Aorta (tissue), 5 donors: Measurements from ENCODE around the gene DEFB112. TPM values are rescaled to one million over a fixed set of nuclear protein-coding genes. Genes with fewer than 3 reads are reported as not detected.

Experiments used
- ATAC-seq: fragments of 200-7000 bp; cut with Tn5 transposase; one replicate; pipeline ENCODE4 v1.9.1; 2022; ENCODE audit warnings: moderate library complexity; ENCODE audit not compliant: low FRiP score
- DNase-seq, 2 donors: peaks; one replicate each; pipeline ENCODE4 v3.0.0-alpha.2; 2020
- H3K27ac ChIP-seq, 2 donors: one replicate each; pipeline ENCODE4 v1.5.1; 2013; ENCODE audit warnings: low read length in 2 of 2, mild to moderate bottlenecking in 2 of 2, moderate library complexity in 2 of 2, control low read depth in 1 of 2, inconsistent platforms in 1 of 2, low read depth in 1 of 2
- H3K27me3 ChIP-seq, 2 donors: one replicate each; pipeline ENCODE4 v1.6.1; 2013; ENCODE audit warnings: control low read depth in 1 of 2, low read length in 1 of 2, mild to moderate bottlenecking in 1 of 2, moderate library complexity in 1 of 2; ENCODE audit not compliant: insufficient read depth in 2 of 2, control insufficient read depth in 1 of 2
- H3K36me3 ChIP-seq, 2 donors: one replicate each; pipeline ENCODE4 v1.6.1; 2013; ENCODE audit warnings: control low read depth in 1 of 2, low read length in 1 of 2, mild to moderate bottlenecking in 1 of 2; ENCODE audit not compliant: insufficient read depth in 2 of 2, control insufficient read depth in 1 of 2
- H3K4me1 ChIP-seq, 2 donors: one replicate each; pipeline ENCODE4 v1.6.1; 2013; ENCODE audit warnings: low read length in 2 of 2, control low read depth in 1 of 2, mild to moderate bottlenecking in 1 of 2, moderate library complexity in 1 of 2; ENCODE audit not compliant: insufficient read depth in 2 of 2, control insufficient read depth in 1 of 2
- H3K4me3 ChIP-seq, 2 donors: one replicate each; pipeline ENCODE4 v1.5.1; 2013; ENCODE audit warnings: low read length in 2 of 2, control low read depth in 1 of 2, mild to moderate bottlenecking in 1 of 2
- H3K9me3 ChIP-seq: one replicate; pipeline ENCODE4 v1.6.1; 2013; ENCODE audit warnings: mild to moderate bottlenecking, low read length; ENCODE audit not compliant: control insufficient read depth
- WGBS, 2 donors: extraction: QIAGEN DNeasy Blood & Tissue Kit; methylation state at CpG; one replicate each; pipeline ENCODE4 v1.1.7; 2013; 5-methylcytosine and 5-hydroxymethylcytosine counted together
- intact Hi-C, 2 donors: fragments of 100-400 bp; cut with DNase I; formaldehyde crosslinking; loops; one replicate each; pipeline versions ENCODE4 v1.14.2 to v1.15.0; 2022
- polyA plus RNA-seq, 2 donors: library from polyadenylated mRNA; stranded (reverse); fragments of 200-250 nt; gene quantifications; one replicate each; pipeline ENCODE4 v1.2.3, GENCODE V29; 2013
- total RNA-seq, 2 donors: library from RNA; stranded (reverse); fragmentation: NEBNext Ultra II Directional; extraction: Animal tissue kit (Norgen Biotek cat#: 25700); gene quantifications; one replicate each; pipeline ENCODE4 v1.2.1, GENCODE V29; 2021
- donor health status: healthy with polysubstance abuse.
- donor health status: Bipolar disorder and iron deficiency.
- donor health status: DM: no; HTN: no; CAD: no.
- donor health status: DM: no; HTN: no; CAD: no.
- donor health status: DM: yes; HTN: yes; CAD: no.

Gene DEFB112
- total and polyA plus RNA-seq, 4 donors, result not detected

DNA sequence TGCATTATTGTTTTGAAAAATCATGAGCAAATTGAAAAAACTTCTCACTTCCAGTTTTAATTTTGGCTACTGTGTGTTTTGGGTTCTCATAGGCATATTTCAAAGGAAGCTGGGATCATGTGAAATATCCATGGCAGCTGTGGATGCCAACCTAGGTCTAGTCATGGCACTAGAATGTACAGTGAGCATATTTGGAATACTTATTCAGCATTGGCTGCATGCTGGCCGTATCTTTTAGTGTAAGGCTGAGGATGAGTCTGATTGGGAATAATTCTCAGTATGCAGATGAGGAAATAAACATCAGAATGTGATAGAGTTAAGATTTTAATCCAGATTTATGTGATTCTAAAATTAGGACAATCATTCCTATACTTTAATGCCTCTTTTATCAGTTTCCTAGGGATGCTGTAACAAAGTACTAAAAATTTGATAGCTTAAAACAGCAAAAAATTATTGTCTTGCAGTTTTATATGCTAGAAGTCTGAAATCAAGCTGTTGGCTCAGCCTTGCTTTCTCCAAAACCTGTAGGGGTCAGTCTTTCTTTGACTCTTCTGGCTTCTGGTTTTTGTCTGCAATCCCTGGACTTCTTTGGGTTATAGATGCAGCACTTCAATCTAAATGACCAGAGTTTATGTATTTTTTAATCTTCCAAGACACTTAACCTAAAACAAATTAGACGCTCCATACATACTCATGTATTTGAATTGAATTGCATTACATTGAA is 37.7 kb upstream of the DEFB112 start:
- DNase-seq (no peak), ATAC-seq (no peak)
- Histone ChIP-seq H3K27ac (no peak overlapping the region), H3K27me3 (no peaks in the 10 kb centered on the region), H3K4me3 (no peak overlapping the region), H3K4me1 (no peaks in the 10 kb centered on the region), H3K9me3 (no peaks in the 10 kb centered on the region), H3K36me3 (no peaks in the 10 kb centered on the region)
- 45 to 50% methylated on average over 2 of the region's 2 CpGs for WGBS, 2 donors
- intact Hi-C loops, result no loop called here

DNA sequence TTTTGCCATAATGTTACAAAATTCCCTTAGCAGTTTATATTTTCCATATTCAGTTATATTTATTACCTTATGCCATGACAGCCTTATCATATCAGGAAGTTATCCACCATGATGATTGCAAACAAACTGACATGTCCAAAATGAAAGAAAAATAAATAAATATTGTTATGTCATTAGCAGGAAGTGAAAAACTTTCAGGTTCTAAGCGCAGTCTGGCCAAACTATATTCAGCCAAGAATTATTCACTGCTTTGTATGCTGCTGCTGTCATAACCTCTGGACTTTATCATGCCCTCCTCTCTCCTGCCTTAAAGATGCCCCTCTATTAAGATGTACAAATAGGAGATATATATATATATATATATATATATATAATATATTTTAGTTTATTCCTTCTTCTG is 27.7 kb upstream of the DEFB112 start:
- DNase-seq, result no peak
- H3K27ac ChIP-seq, result no peak overlapping the region
- intact Hi-C loops, result no loop called here
- H3K27me3 ChIP-seq, result no peaks in the 10 kb centered on the region
- no peaks in the 10 kb centered on the region for H3K4me1 ChIP-seq
- no peak overlapping the region for H3K4me3 ChIP-seq
- 0% methylated on average over 1 of the region's 1 CpG for WGBS, 2 donors
- ATAC-seq, result no peak
- H3K36me3 ChIP-seq, result no peaks in the 10 kb centered on the region
- no peaks in the 10 kb centered on the region for H3K9me3 ChIP-seq

DNA sequence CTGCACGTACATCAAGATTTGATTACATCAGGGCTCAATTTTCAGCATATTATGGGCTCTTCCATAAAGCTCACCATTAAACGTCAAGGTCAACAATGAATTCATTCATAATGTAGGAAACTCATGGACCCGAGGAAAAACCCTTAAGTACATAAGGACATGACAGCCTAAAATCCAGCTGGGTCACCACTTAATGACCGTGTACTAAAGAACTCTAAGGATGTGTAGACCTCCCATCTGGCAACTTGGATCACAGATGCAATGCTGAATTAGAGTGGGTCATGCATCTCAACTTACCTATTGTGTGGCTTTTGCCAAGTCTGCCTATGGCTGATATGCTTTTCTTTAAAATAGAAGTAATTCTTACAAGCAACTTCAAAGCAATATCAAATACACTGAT is 26.7 kb upstream of the DEFB112 start:
- no peaks in the 10 kb centered on the region for H3K27me3 ChIP-seq
- DNase-seq (no peak), ATAC-seq (no peak)
- H3K36me3 ChIP-seq, result no peaks in the 10 kb centered on the region
- H3K4me3 ChIP-seq, result no peak overlapping the region
- no peaks in the 10 kb centered on the region for H3K4me1 ChIP-seq
- H3K9me3 ChIP-seq, result no peaks in the 10 kb centered on the region
- intact Hi-C loops, result no loop called here
- 68 to 70% methylated on average over 4 of the region's 4 CpGs for WGBS, 2 donors
- no peak overlapping the region for H3K27ac ChIP-seq

GRCh38 chr6:50071921-50072320 is 22.2 kb upstream of the DEFB112 start:
- DNase-seq, result no peak
- Histone ChIP-seq H3K4me1 (no peaks in the 10 kb centered on the region), H3K9me3 (no peaks in the 10 kb centered on the region), H3K27ac (no peak overlapping the region), H3K36me3 (no peaks in the 10 kb centered on the region), H3K27me3 (no peaks in the 10 kb centered on the region), H3K4me3 (no peak overlapping the region)
- ATAC-seq, result no peak
- intact Hi-C loops, result no loop called here
- 73 to 93% methylated on average over 1 of the region's 1 CpG for WGBS, 2 donors

GRCh38 chr6:50070101-50070500 is 20.4 kb upstream of the DEFB112 start:
- ATAC-seq (no peak), DNase-seq (no peak)
- H3K4me3 ChIP-seq, result no peak overlapping the region
- H3K36me3 ChIP-seq, result no peaks in the 10 kb centered on the region
- H3K9me3 ChIP-seq, result no peaks in the 10 kb centered on the region
- no peak overlapping the region for H3K27ac ChIP-seq
- intact Hi-C loops, result no loop called here
- WGBS, 2 donors, result 76 to 80% methylated on average over 2 of the region's 2 CpGs
- no peaks in the 10 kb centered on the region for H3K27me3 ChIP-seq
- H3K4me1 ChIP-seq, result no peaks in the 10 kb centered on the region

DNA sequence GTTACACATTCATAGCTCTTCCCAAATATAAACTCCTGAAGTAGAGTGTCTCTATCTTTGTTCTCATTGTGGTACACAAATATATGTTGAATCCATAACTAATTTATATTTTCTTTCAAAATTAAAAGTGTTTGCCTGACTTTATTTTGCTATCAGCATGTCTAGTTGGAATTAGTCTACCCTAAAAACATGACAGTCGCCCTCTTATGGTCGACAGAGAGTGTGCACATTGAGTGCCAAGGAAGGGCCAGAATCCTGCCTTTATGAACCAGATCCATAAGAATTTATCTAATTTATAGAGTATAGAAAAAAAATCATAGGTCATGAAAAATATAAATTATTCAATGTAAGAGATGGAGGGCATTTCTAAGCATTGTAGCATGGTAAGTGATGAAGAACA is 12.3 kb upstream of the DEFB112 start:
- Histone ChIP-seq H3K27me3 (no peaks in the 10 kb centered on the region), H3K36me3 (no peaks in the 10 kb centered on the region), H3K4me1 (no peaks in the 10 kb centered on the region), H3K27ac (no peak overlapping the region), H3K9me3 (no peaks in the 10 kb centered on the region), H3K4me3 (no peak overlapping the region)
- WGBS, 2 donors, result 2 to 5% methylated on average over 2 of the region's 2 CpGs
- intact Hi-C loops, result no loop called here
- ATAC-seq (no peak), DNase-seq (no peak)

DNA sequence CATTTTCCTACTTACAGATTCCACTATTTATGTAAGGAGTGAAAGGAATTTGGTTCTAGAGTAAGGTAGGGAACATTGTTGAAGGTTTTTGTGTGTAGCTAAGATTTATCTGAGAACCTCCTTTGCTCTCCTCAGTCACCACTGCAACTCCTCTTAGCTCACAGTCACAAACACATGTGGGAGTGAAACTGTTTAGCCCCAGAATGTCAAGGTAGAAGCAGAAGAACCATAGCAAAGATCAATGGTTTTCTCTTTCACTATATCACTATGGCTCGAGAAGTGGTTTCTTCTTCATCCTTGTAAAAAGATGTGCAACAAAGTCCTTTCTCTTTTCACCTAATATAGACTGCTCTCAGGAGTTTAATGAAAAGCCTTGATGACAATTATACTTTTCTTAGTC is 6.5 kb upstream of the DEFB112 start:
- intact Hi-C loops, result no loop called here
- no peak for ATAC-seq
- Histone ChIP-seq H3K4me1 (no peaks in the 10 kb centered on the region), H3K36me3 (no peaks in the 10 kb centered on the region), H3K9me3 (no peaks in the 10 kb centered on the region), H3K27me3 (no peaks in the 10 kb centered on the region), H3K27ac (no peak overlapping the region), H3K4me3 (no peak overlapping the region)
- no peak for DNase-seq
- 71 to 74% methylated on average over 1 of the region's 1 CpG for WGBS, 2 donors

- 57 to 69% methylated on average over 3 of the region's 3 CpGs for WGBS, 2 donors
- H3K9me3 ChIP-seq, result no peaks in the 10 kb centered on the region
- ATAC-seq (no peak), DNase-seq (no peak)
- no peaks in the 10 kb centered on the region for H3K27me3 ChIP-seq
- intact Hi-C loops, result no loop called here
- no peak overlapping the region for H3K27ac ChIP-seq
- no peak overlapping the region for H3K4me3 ChIP-seq
- no peaks in the 10 kb centered on the region for H3K36me3 ChIP-seq
- no peaks in the 10 kb centered on the region for H3K4me1 ChIP-seq
Observed at GRCh38 chr6:50047026-50047425, 2.7 kb downstream of the DEFB112 start.

DNA sequence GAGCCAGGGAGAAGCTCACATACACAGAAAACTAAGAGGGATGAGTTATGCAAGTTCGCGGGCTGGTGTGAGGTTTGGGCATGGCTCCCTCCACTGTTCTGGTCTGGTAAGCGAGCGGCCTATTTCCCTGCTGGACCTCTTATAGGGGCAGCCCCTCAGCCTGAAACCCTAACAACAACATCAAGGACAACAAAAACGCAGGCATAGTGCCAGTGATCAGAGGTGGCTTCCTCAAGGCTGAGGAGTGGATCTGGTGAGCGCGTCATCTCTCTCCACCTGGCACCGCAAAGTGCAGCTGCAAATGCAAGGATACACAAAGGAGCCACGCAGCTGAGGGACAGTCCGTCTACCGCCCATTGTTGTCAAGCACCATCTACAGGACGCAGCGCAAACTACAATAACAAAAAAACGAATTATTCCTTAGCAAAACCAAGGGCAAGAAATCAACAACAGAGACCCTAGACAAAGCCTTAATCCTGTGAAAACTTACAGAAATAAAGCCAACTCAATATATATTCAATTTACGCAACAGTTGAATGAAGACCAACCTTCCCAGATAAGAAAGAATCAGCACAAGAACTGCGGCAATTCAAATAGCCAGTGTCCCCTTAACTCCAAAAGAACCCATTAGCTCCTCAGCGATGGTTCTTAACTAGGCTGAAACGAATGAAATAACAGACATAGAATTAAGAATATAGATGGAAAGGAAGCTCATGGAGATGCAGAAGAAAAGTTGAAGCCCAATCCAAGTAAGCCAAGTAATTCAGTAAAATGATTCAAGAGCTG is 18.8 kb downstream of the DEFB112 start:
- Histone ChIP-seq H3K4me1 (no peaks in the 10 kb centered on the region), H3K4me3 (no peak overlapping the region), H3K9me3 (no peaks in the 10 kb centered on the region), H3K27ac (no peak overlapping the region), H3K36me3 (no peaks in the 10 kb centered on the region), H3K27me3 (no peaks in the 10 kb centered on the region)
- 44 to 45% methylated on average over 18 of the region's 18 CpGs for WGBS, 2 donors
- ATAC-seq, result no peak
- no peak for DNase-seq
- intact Hi-C loops, result no loop called here
